ENCODE data around the gene ARRDC5. TPM values are rescaled to one million over a fixed set of nuclear protein-coding genes. Genes with fewer than 3 reads are reported as not detected.

ARRDC5 gene
- total RNA-seq, 1 donor from 2014 or later, result not detected

GRCh38 chr19:4878491-4878968 lies 24.2 kb downstream of the ARRDC5 start:
- TF ChIP-seq CTCF (IDR thresholded peaks at IDR 0.05; ENCODE audit: insufficient read depth, low read length, severe bottlenecking), result no peak
- DNase-seq (ENCODE audit: low read depth), result no peak
- H3K4me3 ChIP-seq (ENCODE audit: low read depth, low read length), result no peak overlapping the region
- no peaks in the 10 kb centered on the region for H3K36me3 ChIP-seq (ENCODE audit: control insufficient read depth, insufficient read depth, low read length)
- FAIRE-seq, result no peak
- H3K27me3 ChIP-seq (ENCODE audit: control insufficient read depth, insufficient read depth, low read length), result no peaks in the 10 kb centered on the region

- Histone ChIP-seq H3K27me3 (ENCODE audit: control insufficient read depth, insufficient read depth, low read length) (no peaks in the 10 kb centered on the region), H3K4me3 (ENCODE audit: low read depth, low read length) (no peak overlapping the region), H3K36me3 (ENCODE audit: control insufficient read depth, insufficient read depth, low read length) (no peaks in the 10 kb centered on the region)
- DNase-seq (ENCODE audit: low read depth), result no peak
- no peak for TF ChIP-seq CTCF (IDR thresholded peaks at IDR 0.05; ENCODE audit: insufficient read depth, low read length, severe bottlenecking)
- FAIRE-seq, result no peak
Observed at GRCh38 chr19:4877753-4878490, 24.8 kb downstream of the ARRDC5 start.

GRCh38 chr19:4873930-4874329 lies 28.8 kb downstream of the ARRDC5 start:
- DNase-seq (ENCODE audit: low read depth) (no peak), FAIRE-seq (no peak)
- H3K27me3 ChIP-seq (ENCODE audit: control insufficient read depth, insufficient read depth, low read length), result no peaks in the 10 kb centered on the region
- no peak overlapping the region for H3K4me3 ChIP-seq (ENCODE audit: low read depth, low read length)
- H3K36me3 ChIP-seq (ENCODE audit: control insufficient read depth, insufficient read depth, low read length), result no peaks in the 10 kb centered on the region
- no peak for TF ChIP-seq CTCF (IDR thresholded peaks at IDR 0.05; ENCODE audit: insufficient read depth, low read length, severe bottlenecking)

- Histone ChIP-seq H3K36me3 (ENCODE audit: control insufficient read depth, insufficient read depth, low read length) (no peaks in the 10 kb centered on the region), H3K4me3 (ENCODE audit: low read depth, low read length) (no peak overlapping the region), H3K27me3 (ENCODE audit: control insufficient read depth, insufficient read depth, low read length) (no peaks in the 10 kb centered on the region)
- FAIRE-seq (no peak), DNase-seq (ENCODE audit: low read depth) (no peak)
- TF ChIP-seq CTCF (IDR thresholded peaks at IDR 0.05; ENCODE audit: insufficient read depth, low read length, severe bottlenecking), result no peak
Observed at GRCh38 chr19:4871711-4872110, 31.0 kb downstream of the ARRDC5 start.

- DNase-seq (ENCODE audit: low read depth) (peak; percentile 89), FAIRE-seq (no peak)
- Histone ChIP-seq H3K4me3 (ENCODE audit: low read depth, low read length) (no peak overlapping the region), H3K27me3 (ENCODE audit: control insufficient read depth, insufficient read depth, low read length) (no peaks in the 10 kb centered on the region), H3K36me3 (ENCODE audit: control insufficient read depth, insufficient read depth, low read length) (no peaks in the 10 kb centered on the region)
- no peak for TF ChIP-seq CTCF (IDR thresholded peaks at IDR 0.05; ENCODE audit: insufficient read depth, low read length, severe bottlenecking)
Observed at GRCh38 chr19:4870025-4870700, 32.5 kb downstream of the ARRDC5 start.

All from bronchial epithelial cell (primary cell).